NCI-H1436 (cell line): ENCODE measurements around the gene RIOX2.
A peak's percentile ranks its signal among the peaks of the same experiment; 100 is the strongest.

Experiments
- DNase-seq: peaks from one replicate; lab custom pipeline; 2025; lab: John Stamatoyannopoulos, UW

Gene RIOX2

GRCh38 chr3:97954228-97954827, 17.9 kb downstream of the RIOX2 start:
- DNase-seq: no peak

- DNase-seq: no peak
Measured at GRCh38 chr3:97952872-97953271, 19.4 kb downstream of the RIOX2 start.

- no peak for DNase-seq
Measured at GRCh38 chr3:97952280-97952679, 20.0 kb downstream of the RIOX2 start.

GRCh38 chr3:97950360-97950759, 21.9 kb downstream of the RIOX2 start:
- no peak for DNase-seq

GRCh38 chr3:97949743-97950142, 22.5 kb downstream of the RIOX2 start:
- no peak for DNase-seq

- no peak for DNase-seq
Measured at GRCh38 chr3:97949110-97949485, 23.1 kb downstream of the RIOX2 start.

- DNase-seq: no peak
Measured at GRCh38 chr3:97948351-97949109, 23.7 kb downstream of the RIOX2 start.

GRCh38 chr3:97942801-97943546, 29.3 kb downstream of the RIOX2 start:
- DNase-seq: peak; percentile 95

GRCh38 chr3:97940034-97940433, 32.2 kb downstream of the RIOX2 start:
- peak; percentile 30 for DNase-seq

- no peak for DNase-seq
Measured at GRCh38 chr3:97939401-97939800, 32.8 kb downstream of the RIOX2 start.

GRCh38 chr3:97938444-97938843, 33.8 kb downstream of the RIOX2 start:
- no peak for DNase-seq

GRCh38 chr3:97937205-97937604, 35.0 kb downstream of the RIOX2 start:
- no peak for DNase-seq

- DNase-seq: no peak
Measured at GRCh38 chr3:97935842-97936241, 36.4 kb downstream of the RIOX2 start.

- no peak for DNase-seq
Measured at GRCh38 chr3:97934980-97935695, 37.1 kb downstream of the RIOX2 start.

- no peak for DNase-seq
Measured at GRCh38 chr3:97932387-97932801, 39.8 kb downstream of the RIOX2 start.

GRCh38 chr3:97931218-97931617, 41.0 kb downstream of the RIOX2 start:
- DNase-seq: no peak

- DNase-seq: no peak
Measured at GRCh38 chr3:97930018-97930417, 42.2 kb downstream of the RIOX2 start.

GRCh38 chr3:97928986-97929385, 43.2 kb downstream of the RIOX2 start:
- no peak for DNase-seq

- no peak for DNase-seq
Measured at GRCh38 chr3:97927704-97928103, 44.5 kb downstream of the RIOX2 start.

GRCh38 chr3:97917813-97918536, 54.3 kb downstream of the RIOX2 start:
- DNase-seq: no peak

GRCh38 chr3:97916576-97916975, 55.7 kb downstream of the RIOX2 start:
- no peak for DNase-seq

GRCh38 chr3:97914388-97914787, 57.8 kb downstream of the RIOX2 start:
- no peak for DNase-seq
